Vagina (tissue), 2 donors: ENCODE results near the gene NUBP2. TPM values are rescaled to one million over a fixed set of nuclear protein-coding genes. Genes with fewer than 3 reads are reported as not detected.

Source experiments
- DNase-seq, 2 donors: peaks; one replicate each; pipeline ENCODE4 v3.0.0-alpha.2; 2017; ENCODE audit errors: extremely low spot score in 2 of 2
- H3K27ac ChIP-seq: fragments of 200-600 bp; sonication (generic); one replicate; pipeline ENCODE4 v1.5.1; 2019
- H3K27me3 ChIP-seq: fragments of 200-600 bp; sonication (generic); one replicate; pipeline ENCODE4 v1.5.1; 2019
- H3K36me3 ChIP-seq, 2 donors: fragments of 200-600 bp; sonication (generic); one replicate each; pipeline ENCODE4 v1.5.1; 2017 to 2019
- H3K4me1 ChIP-seq: fragments of 200-600 bp; sonication (generic); one replicate; pipeline ENCODE4 v1.5.1; 2019
- H3K4me3 ChIP-seq, 2 donors: fragments of 200-600 bp; sonication (generic); 1 replicate in 1 of 2; 2 replicates in 1 of 2; pipeline ENCODE4 v1.5.1; 2016 to 2019
- H3K9me3 ChIP-seq: fragments of 200-600 bp; sonication (generic); one replicate; pipeline ENCODE4 v1.5.1; 2019
- CTCF ChIP-seq, 3 experiments: fragments of 450-650 bp in 2 of 3; fragments of 200-600 bp in 1 of 3; sonication (generic) in 1 of 3; IDR thresholded peaks; one replicate each; pipeline ENCODE4 v1.5.1; 2017 to 2019; ENCODE audit warnings: antibody characterized with exemption in 3 of 3, mild to moderate bottlenecking in 2 of 3, moderate library complexity in 2 of 3
- POLR2A ChIP-seq, 2 donors: fragments of 450-650 bp; IDR thresholded peaks; one replicate each; pipeline ENCODE4 v1.6.1; 2017; ENCODE audit warnings: antibody characterized with exemption in 2 of 2, mild to moderate bottlenecking in 2 of 2, moderate library complexity in 2 of 2
- POLR2AphosphoS5 ChIP-seq, 2 donors: sonication (generic); formaldehyde crosslinking; IDR thresholded peaks; one replicate each; pipeline ENCODE4 v1.9.0; 2017; ENCODE audit warnings: antibody characterized with exemption in 2 of 2, mild to moderate bottlenecking in 2 of 2, low read depth in 1 of 2; ENCODE audit not compliant: insufficient read depth in 1 of 2
- intact Hi-C: fragments of 100-400 bp; cut with DNase I; formaldehyde crosslinking; loops from one replicate; pipeline ENCODE4 v1.15.1; 2023
- total RNA-seq: library from RNA; depleted of rRNA; stranded (reverse); fragments of >200 nt; gene quantifications from one replicate; pipeline ENCODE4 v1.2.3, GENCODE V29; 2016

The NUBP2 gene
- total RNA-seq, 1 donor from 2014 or later, result 40.8 TPM

DNA sequence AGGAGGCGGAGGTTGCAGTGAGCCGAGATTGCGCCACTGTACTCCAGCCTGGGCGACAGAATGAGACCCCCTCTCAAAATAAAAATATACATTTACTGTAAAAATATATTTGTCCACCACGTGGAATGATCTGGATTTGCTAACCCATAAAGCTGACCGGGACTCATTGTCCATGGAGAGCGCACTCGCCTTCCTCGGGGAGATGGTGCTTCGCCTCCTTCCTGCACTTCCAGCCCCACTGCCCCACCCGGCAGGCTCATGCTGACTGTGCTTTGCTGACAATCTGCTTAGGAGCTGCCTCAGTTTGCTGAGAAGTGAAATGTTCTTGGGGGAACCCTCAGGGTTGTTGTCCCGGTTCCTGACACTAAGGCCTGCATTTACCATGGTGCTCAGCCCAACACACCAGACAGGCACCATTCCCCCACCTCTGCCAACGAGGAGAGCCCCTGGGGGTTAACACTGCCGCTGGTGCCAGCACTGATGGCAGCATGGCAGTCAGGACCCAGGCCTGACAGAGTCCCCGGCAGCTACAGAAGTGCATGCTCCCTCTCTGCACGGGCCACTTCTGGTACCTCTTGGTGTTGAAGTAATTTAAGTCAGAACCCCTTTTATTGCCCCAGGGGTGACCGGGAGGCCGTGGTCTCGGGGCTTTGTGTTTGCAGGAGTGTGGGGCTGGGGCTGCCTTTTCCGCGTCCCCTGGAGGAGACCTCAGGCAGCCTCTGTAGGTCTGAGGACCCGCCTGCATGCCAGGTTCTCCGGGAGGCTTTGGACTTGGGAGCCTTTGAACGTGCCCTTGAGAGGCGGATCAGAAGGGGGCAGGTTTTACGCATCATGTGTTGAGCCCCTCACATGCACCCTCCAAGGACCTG lies 2.5 kb downstream of the NUBP2 start:
- intact Hi-C loops, result no loop called here
- TF ChIP-seq POLR2A (IDR thresholded peaks at IDR 0.05) (no peak), POLR2AphosphoS5 (IDR thresholded peaks at IDR 0.05; ENCODE audit: insufficient read depth in 1 of 2, low read depth in 1 of 2) (no peak), CTCF (IDR thresholded peaks at IDR 0.05) (no peak)
- no peaks in the 10 kb centered on the region for H3K27me3 ChIP-seq
- H3K36me3 ChIP-seq, result peaks cover 0 to 29% of the 10 kb centered on the region in 2 donors
- no peaks in the 10 kb centered on the region for H3K9me3 ChIP-seq
- peaks cover 54% of the 10 kb centered on the region for H3K4me1 ChIP-seq
- no peak for DNase-seq
- H3K4me3 ChIP-seq, result no peak overlapping the region
- H3K27ac ChIP-seq, result no peak overlapping the region

DNA sequence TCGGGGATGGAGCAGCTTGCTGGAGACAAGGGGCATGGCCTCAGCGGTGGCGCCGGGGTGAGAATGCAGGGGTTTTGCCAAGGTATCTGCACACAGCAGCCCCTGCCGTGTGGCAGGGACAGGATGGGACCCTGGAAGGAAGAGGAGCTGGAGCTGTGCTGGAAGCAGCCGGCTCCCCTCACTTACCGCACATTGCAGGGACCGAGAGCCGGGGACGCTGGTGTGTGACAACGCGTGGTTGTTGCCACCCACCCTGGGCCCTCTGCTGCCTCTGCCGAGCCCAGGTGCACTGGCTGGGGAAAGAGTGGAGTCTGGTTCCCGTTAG lies 3.0 kb downstream of the NUBP2 start:
- Histone ChIP-seq H3K4me3 (no peak overlapping the region), H3K27ac (no peak overlapping the region), H3K36me3 (peaks cover 0 to 27% of the 10 kb centered on the region in 2 donors), H3K4me1 (peaks cover 48% of the 10 kb centered on the region), H3K27me3 (no peaks in the 10 kb centered on the region), H3K9me3 (no peaks in the 10 kb centered on the region)
- TF ChIP-seq CTCF (IDR thresholded peaks at IDR 0.05), result no peak
- no peak for TF ChIP-seq POLR2A (IDR thresholded peaks at IDR 0.05)
- TF ChIP-seq POLR2AphosphoS5 (IDR thresholded peaks at IDR 0.05; ENCODE audit: insufficient read depth in 1 of 2, low read depth in 1 of 2), result no peak
- no peak for DNase-seq
- intact Hi-C loops, result no loop called here

DNA sequence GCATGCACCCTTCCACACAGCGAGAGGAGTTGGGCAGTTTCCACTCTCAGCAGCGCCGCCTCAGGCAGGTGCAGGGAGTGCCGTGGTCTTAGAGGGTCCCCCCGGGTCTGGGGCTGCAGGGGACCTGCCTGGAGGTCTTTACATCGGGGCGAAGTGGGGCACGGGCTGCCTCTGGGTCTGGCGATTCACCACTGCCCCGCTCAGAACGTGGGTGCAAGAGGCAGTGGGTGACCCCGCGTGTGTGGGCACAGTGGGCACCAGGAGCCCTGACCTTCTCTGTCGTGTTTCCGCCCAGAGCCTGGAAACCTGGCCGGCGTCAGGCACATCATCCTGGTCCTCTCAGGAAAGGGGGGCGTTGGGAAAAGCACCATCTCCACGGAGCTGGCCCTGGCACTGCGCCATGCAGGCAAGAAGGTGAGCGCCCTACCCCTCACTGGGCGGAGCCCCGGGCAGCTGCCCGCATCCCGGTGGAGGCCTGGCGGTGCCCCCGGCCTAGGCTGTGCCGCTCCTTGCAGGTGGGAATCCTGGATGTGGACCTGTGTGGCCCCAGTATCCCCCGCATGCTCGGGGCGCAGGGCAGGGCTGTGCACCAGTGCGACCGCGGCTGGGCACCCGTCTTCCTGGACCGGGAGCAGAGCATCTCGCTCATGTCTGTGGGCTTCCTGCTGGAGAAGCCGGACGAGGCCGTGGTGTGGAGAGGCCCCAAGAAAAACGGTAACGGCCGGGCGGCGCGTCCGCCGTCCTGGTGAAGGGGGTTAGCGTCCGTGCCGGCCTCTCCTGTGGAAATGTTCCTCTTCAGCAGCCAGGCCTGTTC lies 3.7 kb downstream of the NUBP2 start:
- Histone ChIP-seq H3K4me1 (peaks cover 41% of the 10 kb centered on the region), H3K9me3 (no peaks in the 10 kb centered on the region), H3K4me3 (no peak overlapping the region), H3K27me3 (no peaks in the 10 kb centered on the region), H3K27ac (no peak overlapping the region), H3K36me3 (peaks cover 0 to 27% of the 10 kb centered on the region in 2 donors)
- TF ChIP-seq POLR2A (IDR thresholded peaks at IDR 0.05) (no peak), CTCF (IDR thresholded peaks at IDR 0.05) (no peak), POLR2AphosphoS5 (IDR thresholded peaks at IDR 0.05; ENCODE audit: insufficient read depth in 1 of 2, low read depth in 1 of 2) (no peak)
- no peak for DNase-seq
- intact Hi-C loops, result no loop called here

DNA sequence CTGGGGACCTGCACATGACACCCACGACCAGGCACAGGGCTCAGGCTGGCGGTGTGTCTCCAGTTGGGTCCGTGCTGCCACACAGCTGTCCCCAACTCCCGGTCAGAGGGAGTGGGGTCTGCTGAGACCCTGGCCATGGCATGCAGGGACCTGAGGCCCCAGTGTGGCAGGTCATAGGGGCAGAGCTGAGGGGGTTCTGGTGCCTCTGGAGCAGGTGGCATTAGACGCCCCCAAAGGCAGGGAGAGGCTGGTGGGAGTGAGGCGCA lies 4.2 kb downstream of the NUBP2 start:
- no peaks in the 10 kb centered on the region for H3K9me3 ChIP-seq
- no peak for DNase-seq
- peaks cover 36% of the 10 kb centered on the region for H3K4me1 ChIP-seq
- no peaks in the 10 kb centered on the region for H3K27me3 ChIP-seq
- no peak overlapping the region for H3K27ac ChIP-seq
- no peak for TF ChIP-seq POLR2A (IDR thresholded peaks at IDR 0.05)
- no peak for TF ChIP-seq CTCF (IDR thresholded peaks at IDR 0.05)
- no peak for TF ChIP-seq POLR2AphosphoS5 (IDR thresholded peaks at IDR 0.05; ENCODE audit: insufficient read depth in 1 of 2, low read depth in 1 of 2)
- intact Hi-C loops, result no loop called here
- peaks cover 0 to 27% of the 10 kb centered on the region in 2 donors for H3K36me3 ChIP-seq
- H3K4me3 ChIP-seq, result no peak overlapping the region
